Epithelial cell of alveolus of lung (primary cell): ENCODE data around the gene LSM10. TPM values are rescaled to one million over a fixed set of nuclear protein-coding genes. Genes with fewer than 3 reads are reported as not detected.

ENCODE experiments used
- total RNA-seq: library from RNA; depleted of rRNA; stranded (reverse); fragments of >200 nt; gene quantifications from 2 replicates; pipeline ENCODE4 v1.2.1, GENCODE V29; 2015

Gene LSM10
- total RNA-seq, result 28.8 and 36.8 TPM in 2 replicates

DNA sequence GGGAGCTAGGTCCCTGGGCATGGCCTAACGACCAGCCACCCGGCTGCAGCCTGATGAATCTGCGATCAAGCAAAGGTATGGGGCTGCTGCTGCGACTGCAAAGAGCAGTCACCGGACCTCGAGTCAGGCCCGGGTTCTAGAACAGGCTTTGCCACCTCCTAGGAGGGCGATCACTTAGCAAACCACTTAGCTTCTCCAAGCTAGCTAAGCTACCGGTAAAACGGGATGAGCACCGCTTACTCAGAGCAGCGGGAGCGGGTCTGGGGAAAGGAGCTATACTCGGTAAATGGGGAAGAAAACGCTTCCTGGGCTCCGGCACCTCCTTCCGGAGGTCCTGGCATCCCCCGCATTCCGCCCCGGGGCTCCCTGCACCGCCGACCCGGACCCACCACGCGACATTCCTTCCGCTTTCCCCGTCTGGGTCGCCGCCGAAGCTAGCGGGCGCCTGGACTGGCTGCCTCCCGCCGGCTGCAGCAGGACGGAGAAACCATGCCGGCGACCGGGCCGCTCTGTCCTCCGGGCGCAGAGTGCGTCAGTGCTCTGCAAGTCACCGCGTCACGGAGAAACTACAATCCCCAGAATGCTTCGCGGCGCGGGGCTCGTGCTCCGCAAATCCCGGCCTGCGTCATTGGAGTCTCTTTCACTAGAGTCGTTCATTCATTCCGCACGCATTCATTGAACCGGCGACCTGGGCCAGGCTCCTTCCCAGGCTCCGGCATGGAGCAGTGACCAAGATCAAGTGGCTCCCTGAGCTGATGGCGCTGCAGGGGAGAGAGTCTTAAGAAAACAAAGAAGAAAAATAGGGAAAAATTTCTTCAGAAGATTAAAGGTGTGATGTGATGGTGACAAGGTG is at the start of gene LSM10:
Gene LSM10 (minus strand): TSS at position 531 of the 853 bp plus-strand sequence. CDS start 3,779 bp downstream, outside the sequence.

DNA sequence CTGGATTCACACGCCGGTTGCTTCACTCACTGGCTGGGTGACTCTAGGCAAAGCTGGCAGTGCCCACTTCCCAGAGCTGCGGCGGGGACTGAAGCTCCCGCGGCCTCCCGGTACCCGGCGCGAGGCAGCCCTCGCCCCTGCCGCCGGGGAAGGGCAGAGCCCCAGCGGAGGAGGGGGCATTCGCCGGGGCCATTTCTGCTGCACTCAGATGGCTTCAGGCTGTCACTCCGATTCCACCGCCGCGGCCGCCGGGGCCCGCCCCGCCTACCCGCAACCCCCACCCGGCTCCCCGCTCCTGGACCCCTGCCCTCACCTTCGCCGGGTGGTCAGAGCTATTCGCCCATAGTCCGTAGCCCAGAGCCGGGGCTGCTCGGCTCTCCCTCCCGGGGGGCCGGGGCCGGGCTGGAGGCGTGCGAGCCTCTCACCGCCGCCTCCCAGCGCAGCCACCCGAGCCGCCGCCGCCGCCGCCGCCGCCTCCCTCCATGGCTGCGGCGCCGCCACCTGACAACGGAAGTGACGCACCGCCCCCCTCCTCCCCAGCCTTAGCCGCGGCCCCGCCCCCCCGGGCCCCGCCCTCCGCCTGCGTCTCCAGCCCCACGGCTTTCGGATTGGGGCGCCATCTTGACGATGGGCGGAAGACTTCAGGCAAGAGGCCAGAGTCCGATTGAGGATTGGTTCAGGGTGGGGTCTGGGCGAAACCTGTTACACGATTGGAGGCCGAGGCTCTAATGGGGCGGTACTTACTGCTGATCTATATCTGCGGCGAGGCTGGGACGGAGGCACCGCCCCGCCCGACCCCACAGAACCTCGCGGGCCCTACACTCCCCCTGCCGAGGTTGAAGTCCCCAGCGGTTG is 12.1 kb downstream of the LSM10 start, which contains the start of gene STK40:
Gene STK40 (minus strand): TSS at position 515 of the 855 bp plus-strand sequence. CDS start 24,592 bp downstream, outside the sequence.

Other genes with a start within 250 kb of the LSM10 start
- 66.5 and 102 TPM in 2 replicates for gene TRAPPC3, start 248.4 kb downstream of the LSM10 start, total RNA-seq
- 148 and 160 TPM in 2 replicates for gene MAP7D1, start 241.7 kb downstream of the LSM10 start, total RNA-seq
- gene THRAP3, start 173.5 kb downstream of the LSM10 start, total RNA-seq, result 80.8 and 120 TPM in 2 replicates
- 1.3 and 4.9 TPM in 2 replicates for gene SH3D21, start 91.5 kb downstream of the LSM10 start, total RNA-seq
- 239 and 247 TPM in 2 replicates for gene EVA1B, start 74.3 kb downstream of the LSM10 start, total RNA-seq
- 10.7 and 14.4 TPM in 2 replicates for gene STK40, start 12.0 kb downstream of the LSM10 start, total RNA-seq
- 10.5 and 11.9 TPM in 2 replicates for gene OSCP1, start 52.5 kb upstream of the LSM10 start, total RNA-seq
- 79.3 and 108 TPM in 2 replicates for gene MRPS15, start 66.5 kb upstream of the LSM10 start, total RNA-seq
- gene CSF3R, start 85.0 kb upstream of the LSM10 start, total RNA-seq, result under 0.01 and 4.0 TPM in 2 replicates